Smooth muscle cell of the brain vasculature (primary cell): ENCODE results near the gene SIRPD.
"Not testable (repeated sequence)": the region's sequence is repeated elsewhere in the genome, so short reads cannot be mapped to it uniquely, and the experiment has no call there.

Experiments
- DNase-seq: peaks from one replicate; pipeline ENCODE4 v3.0.0-alpha.2; 2012; ENCODE audit warnings: low read depth, low spot score

The SIRPD gene

DNA sequence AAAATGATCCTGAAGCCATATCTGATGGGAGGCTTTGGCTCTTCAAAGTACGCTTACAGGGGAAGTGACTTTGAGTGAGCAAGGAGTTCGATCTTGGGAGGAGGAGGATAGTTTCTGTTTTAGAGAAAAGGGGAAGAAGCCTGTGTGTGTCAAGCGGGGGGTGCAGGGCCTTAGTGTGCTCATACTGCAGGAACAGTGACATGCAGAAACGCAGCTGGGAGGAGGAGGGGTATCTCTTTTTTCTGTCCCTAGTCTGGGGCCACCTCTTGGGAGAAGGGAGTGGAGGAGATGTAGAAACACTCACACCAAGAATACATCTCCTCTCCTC, 19.8 kb downstream of the SIRPD start:
- no peak for DNase-seq

DNA sequence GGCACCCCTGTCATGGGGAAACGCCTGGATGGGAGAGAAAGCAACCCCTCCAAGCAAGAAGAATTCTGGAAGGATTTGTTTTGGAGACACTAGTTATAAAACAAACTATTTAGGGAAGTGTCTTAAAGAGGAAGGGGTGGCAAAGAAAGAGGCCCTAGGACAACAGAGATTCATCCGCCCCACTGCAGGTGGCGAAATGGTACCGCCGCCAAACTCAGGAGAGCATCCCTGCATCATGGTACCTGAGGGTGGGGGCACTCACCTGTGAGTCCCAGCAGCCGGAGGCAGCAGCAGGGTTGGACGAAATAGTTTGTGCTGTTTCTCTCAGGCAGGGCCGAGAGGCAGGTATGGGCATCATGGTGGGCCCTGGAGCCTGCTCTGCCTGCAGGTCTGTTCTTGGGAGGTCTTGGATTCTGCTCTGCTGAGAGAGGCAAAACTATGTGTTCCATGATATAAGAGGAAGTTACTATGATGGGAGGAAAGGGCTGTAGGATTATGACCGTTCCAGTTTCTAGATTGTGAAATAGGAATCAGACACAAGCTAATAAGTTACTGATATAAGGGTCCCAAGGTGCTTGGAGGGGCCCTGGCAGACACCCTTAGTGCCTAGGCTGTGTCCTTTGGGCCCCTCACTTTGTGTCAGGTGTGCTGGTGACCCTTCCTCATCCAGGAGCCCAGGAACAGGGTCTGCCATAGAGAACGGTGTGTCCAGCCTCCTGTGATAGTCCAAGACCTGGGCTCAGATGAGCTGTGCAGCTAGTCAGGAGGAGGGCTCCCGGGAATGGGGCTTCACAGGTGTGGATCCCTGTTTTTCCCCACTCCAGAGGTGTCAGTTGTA, 20.4 kb downstream of the SIRPD start:
- DNase-seq = no peak

DNA sequence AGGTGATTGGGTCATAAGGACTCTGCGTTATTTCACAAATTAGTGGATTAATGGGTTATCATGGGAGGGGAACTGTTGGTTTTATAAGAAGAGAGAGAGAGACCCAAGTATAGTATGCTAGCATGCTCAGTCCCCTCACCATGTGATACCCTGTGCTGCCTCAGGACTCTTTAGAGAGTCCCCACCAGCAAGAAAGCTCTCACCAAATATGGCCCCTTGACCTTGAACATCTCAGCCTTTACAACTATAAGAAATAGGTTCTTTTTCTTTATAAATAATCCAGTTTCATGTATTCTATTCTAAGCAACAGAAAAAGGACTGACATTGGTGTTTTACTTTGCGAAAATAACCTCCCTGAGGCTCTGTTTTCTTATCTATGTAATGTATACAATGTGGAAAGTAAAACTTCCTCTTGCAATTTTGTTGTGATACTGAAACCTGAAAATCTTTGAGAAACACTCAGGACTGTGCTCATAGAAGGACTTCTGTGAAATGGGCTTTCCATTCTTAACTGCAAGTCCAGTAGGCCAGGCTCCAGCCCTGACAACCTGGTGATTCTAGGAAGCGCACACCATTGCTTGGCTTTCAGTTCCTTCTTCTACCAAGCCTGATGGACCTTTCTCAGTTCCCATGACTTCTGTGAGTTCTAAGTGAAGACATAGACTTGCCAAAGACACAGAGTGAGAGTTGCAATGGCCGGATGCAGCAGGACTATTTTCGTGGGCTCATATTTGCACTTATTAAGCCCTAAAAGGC, 21.9 kb downstream of the SIRPD start:
- no peak for DNase-seq

DNA sequence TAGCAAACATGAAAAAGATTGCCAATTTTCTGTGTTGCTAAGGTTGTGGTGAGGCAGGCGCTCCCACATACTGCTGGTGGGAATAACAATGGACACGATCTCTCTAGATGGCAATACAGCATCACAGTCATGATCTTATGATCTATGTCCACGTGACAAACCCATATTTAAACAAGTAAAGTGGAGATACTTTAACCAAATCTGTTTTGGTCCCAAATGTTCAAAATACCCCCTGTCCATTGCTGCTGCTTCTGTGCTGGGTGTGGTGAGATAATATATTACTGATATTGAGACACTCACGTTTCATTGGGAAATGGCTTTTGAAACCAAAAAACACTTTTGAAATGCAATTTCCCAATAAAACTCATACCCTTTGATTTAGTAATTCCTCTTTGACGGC, 23.0 kb downstream of the SIRPD start:
- DNase-seq = no peak

DNA sequence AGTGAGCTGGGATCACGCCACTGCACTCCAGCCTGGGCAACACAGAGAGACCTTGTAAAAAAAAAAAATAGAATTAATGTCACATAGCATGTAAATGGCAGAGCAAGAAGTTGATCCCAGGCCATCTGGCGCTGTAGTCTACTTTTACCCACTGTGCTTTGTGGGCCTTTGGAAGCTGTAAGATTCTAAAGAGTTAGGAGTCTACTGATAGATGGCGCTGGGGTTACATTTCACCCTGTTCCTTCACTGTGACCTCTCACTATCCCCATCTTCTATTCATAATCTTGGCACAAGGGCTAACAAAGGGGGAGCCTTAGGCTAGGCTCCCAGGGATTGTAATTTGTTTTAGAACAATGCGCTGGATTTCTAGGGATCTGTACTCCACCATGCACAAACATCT, 24.4 kb downstream of the SIRPD start:
- no peak for DNase-seq

DNA sequence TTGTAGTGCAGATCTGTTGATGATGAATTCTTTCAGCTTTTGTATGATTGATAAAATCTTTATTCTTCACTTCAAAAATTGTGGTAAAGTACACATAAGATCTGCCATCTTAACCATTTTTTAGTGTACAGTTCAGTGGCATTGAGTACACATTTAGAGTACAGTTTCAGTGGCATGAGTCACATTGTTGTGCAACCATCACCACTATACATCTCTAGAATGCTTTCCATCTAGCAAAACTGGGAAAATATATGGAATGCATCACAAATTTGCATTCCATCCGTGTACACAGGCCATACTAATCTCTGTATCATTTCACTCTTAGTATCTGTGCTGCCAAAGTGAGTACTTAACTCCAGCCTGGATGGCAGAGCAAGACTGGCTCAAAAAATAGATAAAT, 28.7 kb downstream of the SIRPD start:
- no peak for DNase-seq

DNA sequence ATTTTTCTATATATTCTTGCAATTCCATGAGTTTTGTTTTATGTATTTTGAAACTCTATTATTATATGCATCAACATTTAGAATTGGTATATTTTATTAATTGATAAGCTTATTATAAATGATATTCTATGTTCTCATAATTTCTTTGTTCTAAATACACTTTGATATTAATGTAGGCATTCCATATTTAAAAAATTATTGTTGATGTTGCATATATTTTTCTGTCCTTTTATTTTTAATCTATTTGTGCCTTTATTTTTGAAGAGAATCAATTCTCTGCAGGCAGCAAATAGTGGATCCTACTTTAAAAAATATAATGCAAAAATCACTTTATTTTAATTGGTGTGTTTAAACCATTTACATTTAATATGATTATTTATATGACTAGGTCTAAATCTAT, 29.6 kb downstream of the SIRPD start:
- no peak for DNase-seq

DNA sequence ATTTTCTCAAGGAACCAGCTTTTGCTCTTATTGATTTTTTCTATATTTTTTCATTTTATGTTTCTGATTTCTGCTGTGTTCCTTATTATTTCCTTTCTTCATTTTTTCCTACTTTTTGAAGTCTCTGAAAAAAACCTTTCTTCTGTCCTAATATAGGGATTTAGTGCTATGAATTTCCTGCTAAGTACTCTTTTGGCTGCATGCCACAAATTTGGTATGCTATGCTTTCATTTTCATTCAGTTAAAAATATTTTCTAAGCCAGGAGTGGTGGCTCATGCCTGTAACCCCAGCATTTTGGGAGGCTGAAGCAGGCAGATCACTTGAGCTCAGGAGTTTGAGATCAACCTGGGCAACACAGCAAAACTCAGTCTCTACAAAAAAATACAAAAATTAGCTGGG, 30.6 kb downstream of the SIRPD start:
- DNase-seq = no peak

DNA sequence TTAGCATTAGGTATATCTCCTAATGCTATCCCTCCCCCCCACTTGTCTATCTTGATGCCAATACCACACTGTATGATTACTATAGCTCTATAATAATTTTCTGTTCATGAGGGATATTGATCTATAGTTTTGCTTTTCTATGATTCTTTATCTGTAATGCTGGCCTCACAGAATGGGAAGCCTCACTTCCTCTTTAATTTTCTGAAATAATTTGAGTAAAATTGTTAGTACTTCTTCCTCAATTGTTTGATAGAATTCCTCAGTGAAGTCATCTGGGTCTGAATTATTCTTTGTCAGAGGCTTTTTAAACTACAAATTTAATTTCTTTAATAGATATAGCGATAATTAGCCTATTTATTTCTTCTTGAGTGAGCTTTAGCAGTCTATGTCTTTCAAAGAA, 31.2 kb downstream of the SIRPD start:
- no peak for DNase-seq

DNA sequence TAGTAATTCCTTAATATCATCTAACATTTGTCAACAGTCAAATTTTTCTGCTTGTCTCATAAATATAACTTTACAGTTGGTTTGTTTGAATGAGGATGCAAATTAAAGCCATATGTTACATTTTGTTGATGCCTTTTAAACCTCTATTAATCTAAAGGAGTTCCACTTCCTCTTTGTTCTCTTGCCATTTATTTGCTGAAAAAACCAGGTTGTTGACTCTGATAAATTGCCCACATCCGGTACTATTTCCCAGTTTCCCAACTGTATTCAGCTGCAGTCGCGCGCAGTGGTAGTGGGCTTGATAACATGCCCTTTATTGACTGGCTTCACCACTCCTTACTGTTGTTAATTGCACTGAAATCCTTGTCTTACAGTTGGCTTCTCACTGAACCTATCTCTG, 33.5 kb downstream of the SIRPD start:
- no peak for DNase-seq

DNA sequence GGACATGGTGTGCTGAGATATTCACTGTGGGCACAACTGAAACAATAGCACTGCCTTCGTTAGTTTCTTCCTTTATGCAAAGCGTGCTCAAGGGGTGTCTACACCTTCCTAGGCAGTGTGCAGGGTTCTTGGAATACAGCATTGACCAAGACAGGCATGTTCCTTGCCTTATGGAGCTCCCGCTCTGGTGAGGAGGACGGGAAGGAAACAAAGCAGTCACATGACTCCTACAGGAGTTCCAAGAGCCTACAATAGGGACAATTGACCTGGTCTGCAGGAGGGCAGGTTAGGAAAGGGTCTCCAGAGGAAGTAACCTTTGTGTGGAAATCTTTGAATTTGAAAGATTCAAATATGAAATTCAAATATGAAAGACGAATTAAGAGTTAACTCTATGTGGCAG, 40.5 kb downstream of the SIRPD start:
- no peak for DNase-seq

DNA sequence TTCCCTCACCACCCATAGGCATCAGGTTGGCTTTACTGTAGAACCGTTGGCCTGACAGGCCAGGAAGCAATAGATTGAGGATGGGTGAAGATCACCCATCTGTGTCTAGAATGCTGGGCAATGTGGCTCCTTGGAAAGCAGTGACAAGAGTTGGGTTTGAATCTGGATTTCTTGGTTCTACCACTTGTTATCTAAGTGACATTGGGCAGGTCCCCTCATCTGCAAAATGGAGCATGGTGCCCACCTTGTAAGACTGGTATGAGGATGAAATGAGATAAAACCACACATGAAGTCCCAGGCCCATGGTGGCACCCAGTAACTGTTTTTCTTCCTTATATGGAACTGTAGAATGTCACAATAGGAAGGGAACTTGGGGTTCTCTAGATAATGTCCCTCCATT, 43.7 kb downstream of the SIRPD start:
- DNase-seq = no peak

DNA sequence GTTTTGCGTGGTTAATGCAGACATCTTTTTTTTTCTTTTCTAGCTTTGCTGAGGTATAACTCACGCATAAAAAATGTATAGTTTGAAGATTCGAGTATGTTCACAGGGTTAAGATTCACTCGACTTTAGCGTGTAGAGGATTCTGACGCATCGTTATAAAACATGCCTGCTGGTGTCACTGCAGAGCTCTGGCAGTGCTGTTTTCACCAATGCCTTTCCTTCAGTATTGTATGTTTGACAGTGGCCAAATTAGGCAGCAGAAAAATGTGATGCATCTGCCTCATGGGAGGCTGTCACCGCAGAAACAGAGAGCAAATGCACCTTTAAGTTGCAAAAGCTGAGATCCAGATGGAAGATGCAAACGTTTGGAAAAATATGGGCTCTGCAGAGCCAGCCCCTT, 48.3 kb downstream of the SIRPD start:
- DNase-seq = no peak

DNA sequence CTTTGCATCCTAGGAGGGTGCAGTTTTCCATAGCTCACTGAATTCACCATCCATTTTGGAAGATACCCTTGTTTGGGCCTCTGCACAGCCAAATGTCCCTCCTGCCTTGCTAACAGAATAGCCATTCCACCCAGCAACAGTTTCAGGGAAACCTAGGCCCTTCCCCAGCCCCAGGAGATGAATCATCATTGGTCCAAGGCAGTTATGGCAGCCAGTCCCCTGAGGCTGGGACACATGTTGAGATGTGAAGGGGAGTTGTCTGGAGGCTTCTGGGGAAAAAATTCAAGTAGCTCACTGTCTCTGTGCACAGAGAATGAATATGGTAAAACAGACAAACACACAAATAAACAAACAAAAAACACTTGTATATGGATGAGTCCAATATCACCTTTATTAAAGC, 48.9 kb downstream of the SIRPD start:
- no peak for DNase-seq

DNA sequence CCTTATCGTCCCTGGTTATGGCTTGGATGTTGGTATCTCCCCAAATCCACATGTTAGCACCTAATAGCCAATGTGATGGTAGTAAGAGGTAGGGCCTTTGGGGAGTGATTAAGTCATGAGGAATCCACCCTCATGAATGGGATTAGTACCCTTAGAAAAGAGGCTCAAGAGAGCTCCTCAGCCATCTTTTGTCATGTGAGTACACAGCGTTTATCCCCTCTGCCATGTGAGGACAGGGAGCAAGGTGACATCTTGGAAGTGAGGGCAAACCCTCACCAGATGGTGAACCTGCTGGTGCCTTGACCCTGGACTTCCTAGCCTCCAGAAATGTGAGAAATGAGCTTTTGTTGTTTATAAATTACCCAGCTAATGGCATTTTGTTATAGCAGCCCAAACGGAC, 50.2 kb downstream of the SIRPD start:
- DNase-seq = no peak

DNA sequence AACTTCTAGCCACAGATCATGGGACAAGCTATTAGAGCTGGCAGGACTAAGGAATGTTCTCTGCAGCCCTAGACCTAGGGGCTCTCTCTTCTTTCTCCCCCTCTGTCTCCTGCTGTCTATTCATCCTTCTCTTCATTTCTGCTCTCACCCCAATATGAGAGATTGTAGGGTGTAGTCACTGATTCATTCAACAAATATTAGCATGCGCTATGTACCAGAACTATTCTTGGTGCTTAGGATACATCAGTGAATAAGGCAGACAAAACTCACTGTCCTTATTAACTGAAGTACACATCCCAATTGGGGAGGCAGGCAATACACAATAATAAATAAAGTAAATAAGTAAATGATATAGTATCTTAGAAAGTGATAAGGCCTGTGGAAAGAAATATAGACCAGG, 51.6 kb downstream of the SIRPD start:
- no peak for DNase-seq

DNA sequence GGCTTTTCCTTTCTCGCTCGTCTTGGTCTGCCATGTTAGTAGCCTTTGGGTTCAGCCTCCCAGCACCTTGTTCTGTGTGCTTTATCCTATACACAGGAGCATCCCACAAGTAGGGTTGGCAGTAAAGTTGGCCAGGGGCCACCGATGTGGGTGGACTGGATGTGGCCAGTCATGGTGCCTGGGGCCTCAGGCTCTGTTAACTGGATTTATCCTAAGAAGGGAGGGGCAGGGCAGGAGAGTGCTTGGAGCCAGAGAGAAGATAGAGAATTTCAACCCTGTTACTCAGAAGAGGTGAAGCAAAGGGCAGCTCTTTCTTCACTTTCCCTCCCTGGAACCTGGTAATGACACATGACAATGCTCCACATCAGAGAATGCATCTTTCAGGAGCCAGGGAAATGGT, 52.1 kb downstream of the SIRPD start:
- no peak for DNase-seq

DNA sequence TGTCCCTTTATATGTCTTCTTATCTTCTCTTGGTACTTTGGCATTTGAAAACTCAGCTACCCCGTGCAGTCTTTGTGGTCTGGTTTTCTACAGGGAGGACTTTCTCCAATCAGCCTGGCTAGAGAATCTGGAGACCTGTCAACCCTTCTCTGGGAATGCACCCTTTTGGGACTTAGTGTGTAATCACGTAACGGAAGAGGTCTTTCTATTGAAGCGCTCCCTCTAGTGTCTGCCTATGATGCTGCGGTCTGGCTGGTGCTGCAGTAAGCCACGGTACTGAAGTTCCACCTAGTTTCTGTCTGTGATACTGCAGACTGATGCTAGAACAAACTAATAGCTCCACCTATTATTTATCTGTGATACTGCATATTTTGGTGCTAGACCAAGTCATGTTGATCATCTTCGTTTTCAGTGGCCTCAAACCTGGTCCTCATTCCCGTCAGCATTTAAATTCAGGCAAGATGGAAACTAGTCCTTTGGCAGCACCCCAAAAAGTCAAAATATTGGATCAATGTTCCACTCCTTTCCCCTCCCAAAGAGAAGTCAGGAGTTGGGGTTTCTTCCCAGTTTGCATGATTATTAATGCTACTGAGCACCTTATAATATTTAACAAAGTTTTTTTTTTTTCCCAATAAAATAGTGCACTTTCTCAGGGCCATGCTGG, 53.8 kb downstream of the SIRPD start:
- peak; percentile 77 for DNase-seq

DNA sequence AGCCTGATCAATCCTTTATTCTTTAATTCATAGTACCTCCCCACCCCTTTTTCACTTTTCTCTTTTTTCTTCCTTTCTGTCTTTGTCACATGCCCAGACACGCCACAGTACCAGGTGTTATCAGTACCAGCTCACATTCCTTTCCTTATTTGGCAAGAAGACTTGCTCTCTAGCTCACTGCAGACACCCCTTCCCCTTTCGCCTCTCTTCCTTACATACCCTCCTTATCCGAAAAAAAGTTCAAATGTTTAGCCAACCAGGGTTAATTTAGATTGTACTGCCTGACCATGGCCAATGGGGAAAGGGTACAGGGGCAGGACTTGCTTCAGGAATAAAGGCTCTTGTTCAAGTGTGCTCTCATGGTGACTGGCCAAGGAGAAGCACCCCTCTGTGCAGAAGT, 57.0 kb downstream of the SIRPD start:
- no peak for DNase-seq

DNA sequence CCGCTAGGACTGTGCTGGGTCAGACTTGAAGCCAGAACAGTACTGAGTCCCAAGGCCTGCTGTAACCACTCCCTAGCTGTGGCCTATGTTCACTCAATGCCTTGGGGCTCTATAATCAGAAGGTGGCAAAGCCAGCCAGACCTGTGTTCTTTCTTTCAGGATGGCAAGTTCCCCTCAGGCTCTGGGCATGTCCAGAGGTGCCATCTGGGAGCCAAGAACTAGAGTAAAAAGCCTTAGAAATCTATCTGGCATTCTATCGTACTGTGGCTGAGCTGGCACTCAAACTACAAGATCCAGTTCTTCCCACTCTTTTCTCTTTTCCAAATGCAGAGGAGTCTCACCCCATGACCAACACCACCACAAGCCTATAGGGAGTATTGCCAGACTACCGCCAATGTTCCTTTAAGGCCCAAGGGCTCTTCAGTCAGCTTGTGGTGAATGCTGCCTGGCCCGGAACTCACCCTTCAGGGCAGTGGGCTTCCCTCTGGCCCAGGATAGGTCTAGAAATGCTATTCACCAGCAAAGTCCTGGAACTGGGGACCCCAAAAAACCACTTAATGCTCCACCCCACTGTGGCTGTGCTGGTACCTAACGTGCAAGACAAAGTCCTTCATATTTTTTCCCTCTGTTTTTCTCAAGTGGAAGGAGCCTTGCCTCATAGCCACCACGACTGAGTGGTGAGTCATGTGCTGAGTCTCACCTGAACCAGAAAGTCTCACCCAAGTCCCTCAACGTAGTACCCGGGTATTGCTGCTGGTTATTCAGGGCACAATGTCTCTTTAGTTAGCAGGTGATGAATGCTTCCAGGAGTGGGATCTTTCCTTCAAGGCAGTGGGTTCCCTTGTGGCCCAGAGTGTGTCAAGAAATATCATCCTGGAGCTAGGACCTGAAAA, 57.7 kb downstream of the SIRPD start:
- DNase-seq = no peak

DNA sequence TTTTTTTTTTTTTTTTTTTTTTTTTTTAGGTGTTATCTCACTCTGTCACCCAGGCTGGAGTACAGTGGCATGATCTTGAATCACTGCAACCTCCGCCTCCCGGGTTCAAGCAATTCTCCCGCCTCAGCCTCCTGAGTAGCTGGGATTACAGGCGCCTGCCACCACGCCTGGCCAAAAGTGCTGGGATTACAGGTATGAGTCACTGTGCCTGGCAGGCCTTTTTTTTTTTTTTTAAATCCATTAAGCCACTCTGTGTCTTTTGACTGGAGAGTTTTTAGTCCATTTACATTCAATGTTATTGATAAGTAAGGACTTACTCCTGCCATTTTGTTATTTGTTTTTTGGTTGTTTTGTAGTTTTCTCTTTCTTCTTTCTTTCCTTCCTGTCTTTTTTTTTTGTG, 60.1 kb downstream of the SIRPD start:
- not testable (repeated sequence) for DNase-seq

DNA sequence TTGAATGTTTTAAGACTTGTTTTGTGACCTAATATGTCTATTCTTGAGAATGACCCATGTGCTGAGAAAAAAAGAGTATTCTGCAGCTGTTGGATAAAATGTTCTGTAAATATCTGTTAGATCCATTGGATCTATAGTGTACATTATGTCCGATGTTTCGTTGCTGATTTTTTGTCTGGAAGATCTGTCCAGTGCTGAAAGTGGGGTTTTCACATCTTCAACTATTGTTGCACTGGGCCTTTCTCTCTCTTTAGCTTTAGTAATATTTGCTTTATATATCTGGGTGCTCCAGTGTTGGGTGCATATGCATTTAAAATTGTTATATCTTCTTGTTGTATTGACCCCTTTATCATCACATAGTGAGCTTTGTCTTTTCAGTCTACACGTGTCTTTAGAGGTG, 60.6 kb downstream of the SIRPD start:
- DNase-seq = no peak
